GM10266 (cell line): Measurements from ENCODE around the gene GRK5.

ENCODE experiments used
- DNase-seq: peaks from one replicate; pipeline ENCODE4 v3.0.0; 2012; ENCODE audit errors: extremely low spot score
- TF ChIP-seq, protein P1 (sequence below): IDR thresholded peaks from 2 replicates; pipeline ENCODE4 v1.5.1; 2012; ENCODE audit warnings: mild to moderate bottlenecking, low read depth; ENCODE audit not compliant: control insufficient read depth, insufficient read depth; ENCODE audit errors: missing control alignments

The GRK5 gene

DNA sequence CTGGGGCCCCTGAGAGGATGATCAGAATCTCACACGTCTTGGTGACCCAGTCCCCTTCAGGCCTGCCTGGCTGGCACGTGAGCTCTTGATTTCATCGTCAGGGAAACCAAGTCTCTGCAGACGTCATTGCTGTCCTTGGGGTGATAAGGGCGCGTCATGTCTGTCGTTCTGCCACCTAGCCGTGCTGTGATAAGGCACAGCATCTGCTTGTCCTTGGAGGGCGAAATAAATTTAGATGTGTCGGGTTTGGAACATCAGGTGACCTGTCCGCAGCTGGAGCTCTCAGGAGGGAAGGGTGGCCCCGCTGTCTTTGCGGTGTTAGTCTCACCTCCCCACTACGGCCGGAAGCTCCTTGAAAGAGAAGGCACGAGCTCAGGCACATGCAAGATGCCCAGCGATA is 129.2 kb downstream of the GRK5 start:
- DNase-seq = no peak
- TF ChIP-seq, protein P1, sequence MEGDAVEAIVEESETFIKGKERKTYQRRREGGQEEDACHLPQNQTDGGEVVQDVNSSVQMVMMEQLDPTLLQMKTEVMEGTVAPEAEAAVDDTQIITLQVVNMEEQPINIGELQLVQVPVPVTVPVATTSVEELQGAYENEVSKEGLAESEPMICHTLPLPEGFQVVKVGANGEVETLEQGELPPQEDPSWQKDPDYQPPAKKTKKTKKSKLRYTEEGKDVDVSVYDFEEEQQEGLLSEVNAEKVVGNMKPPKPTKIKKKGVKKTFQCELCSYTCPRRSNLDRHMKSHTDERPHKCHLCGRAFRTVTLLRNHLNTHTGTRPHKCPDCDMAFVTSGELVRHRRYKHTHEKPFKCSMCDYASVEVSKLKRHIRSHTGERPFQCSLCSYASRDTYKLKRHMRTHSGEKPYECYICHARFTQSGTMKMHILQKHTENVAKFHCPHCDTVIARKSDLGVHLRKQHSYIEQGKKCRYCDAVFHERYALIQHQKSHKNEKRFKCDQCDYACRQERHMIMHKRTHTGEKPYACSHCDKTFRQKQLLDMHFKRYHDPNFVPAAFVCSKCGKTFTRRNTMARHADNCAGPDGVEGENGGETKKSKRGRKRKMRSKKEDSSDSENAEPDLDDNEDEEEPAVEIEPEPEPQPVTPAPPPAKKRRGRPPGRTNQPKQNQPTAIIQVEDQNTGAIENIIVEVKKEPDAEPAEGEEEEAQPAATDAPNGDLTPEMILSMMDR = no peak

DNA sequence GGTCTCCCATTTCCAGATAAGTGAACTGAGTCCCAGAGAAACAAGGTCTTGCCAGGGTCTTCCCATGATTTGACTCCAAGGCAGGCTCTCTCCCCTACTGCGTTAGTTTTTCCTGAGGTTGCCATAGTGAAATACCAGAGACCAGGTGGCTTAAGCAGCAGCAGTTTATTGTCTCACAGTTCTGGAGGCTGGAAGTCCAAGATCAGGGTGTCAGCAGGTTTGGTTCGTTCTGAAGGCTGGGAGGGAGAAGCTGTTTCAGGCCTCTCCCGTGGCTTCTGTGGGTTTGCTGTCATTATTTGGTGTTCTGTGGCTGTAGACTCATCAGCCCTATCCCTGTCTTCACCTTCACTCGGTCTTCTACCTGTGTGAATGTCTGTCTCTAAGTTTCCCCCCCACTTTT is 129.9 kb downstream of the GRK5 start:
- TF ChIP-seq, protein P1 = no peak
- no peak for DNase-seq

DNA sequence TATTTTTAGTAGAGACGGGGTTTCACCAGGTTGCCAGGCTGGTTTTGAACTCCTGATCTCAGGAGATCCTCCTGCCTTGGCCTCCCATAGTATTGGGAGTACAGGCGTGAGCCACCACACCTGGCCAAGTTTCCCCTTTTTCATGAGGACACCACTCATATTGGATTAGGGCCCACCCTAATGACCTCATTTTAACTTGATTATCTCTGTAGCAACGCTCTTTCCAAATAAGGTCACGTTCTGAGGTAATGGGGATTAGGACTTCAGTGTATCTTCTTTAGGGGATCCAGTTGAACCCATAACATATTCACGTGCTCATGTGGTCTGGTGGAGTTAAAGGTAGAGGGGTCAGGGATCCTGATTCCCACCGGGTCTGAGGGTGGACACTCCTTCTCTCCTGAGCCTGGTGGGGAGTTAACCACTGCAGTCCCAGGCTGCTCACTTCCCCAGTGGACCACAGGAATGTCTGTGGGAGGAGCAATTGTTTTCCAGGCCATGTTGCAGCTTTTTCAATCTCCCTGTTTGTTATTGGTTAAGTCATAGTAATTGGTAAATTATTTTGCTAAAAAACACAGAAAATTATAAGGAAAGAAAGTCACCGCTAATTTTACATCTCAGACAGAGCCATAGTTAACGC is 130.5 kb downstream of the GRK5 start:
- no peak for DNase-seq
- TF ChIP-seq, protein P1 = no peak

DNA sequence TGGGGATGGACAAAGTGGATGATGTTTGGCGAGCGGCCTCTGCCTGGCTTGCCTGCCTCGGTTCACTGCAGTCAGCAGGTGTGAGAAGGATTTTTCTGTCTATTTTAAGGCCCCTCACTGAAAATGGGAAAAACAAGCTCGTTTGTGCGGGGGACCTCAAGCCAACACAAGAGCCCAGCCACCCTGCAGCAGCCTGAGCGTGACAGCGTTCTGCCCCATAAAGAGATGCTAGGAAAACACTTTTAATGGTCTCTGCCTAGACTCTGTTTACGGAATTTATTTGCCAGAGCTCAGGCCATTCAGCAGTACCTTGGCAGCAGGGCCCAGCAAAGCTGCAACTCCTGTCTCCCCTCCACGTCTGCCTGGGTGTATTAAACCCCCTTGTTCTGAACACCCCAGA is 131.7 kb downstream of the GRK5 start:
- DNase-seq = no peak
- TF ChIP-seq, protein P1 = no peak

DNA sequence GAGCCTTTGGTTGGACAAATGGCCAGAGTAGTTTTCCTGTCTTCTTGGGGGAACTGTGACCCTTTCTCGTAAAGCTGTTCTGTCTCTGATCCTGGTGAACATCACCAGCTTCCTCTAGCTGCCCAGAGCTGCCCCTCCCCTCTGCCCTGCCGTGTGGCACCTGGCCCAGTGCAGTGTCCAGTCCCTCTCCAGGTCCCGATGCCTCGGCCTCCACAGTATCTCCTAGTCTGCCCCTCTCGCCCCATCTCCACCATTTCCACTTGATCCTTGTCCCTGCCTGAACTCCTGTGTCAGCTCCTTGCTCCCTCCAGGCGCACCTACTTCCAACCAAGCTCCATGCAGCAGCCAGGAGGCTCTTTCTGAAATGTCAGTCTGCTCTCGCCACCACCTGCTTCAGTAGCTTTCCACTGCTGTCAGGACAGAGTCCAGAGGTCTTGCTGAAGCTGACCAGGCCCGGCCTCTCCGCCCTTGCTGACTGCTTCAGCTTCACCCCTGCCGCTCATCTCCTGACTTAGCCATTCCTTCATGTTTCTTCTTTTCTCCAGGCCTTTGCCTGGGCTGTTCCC is 133.6 kb downstream of the GRK5 start:
- no peak for DNase-seq
- TF ChIP-seq, protein P1 = no peak

DNA sequence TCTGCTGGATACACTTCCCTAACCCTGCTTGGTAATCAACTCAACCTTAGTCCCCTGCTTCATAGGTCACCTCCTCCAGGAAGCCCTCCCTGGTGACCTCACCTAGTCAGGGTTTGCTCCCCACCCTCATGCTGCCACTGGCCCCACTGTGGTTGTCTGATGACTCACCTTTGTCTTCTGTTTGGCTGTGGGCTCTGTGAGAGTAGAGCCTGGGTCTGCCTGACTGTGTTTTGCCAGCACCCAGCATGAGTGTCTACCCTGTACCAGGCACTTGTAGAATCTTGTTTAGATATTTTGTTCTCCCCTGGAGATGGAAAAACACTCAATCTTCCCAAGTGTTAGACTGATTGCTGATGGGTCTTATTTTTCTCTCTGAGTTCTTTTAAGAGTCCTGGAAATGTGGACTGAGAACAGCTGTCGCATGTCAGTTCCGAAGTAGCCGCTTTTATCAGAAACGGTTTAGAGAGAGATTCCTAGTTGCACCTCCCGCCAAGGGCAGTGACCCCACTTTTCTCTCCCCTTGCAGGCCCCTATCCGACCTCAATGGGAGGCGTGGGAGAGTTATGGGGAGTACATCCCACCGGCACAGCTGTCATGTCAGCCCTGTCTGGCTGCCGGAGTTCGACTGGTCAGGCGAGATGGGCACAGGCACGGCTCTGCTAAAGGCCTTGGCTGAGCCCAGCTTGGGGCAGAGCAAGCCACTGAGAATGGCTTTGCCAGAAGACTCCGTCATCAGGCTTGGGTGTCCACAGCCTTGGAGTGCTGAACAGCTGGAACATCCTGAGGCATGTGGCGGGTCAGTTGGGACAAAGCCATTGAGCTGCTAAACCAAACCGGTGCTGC is 134.3 kb downstream of the GRK5 start:
- TF ChIP-seq, protein P1 = no peak
- peak; percentile 36 for DNase-seq

DNA sequence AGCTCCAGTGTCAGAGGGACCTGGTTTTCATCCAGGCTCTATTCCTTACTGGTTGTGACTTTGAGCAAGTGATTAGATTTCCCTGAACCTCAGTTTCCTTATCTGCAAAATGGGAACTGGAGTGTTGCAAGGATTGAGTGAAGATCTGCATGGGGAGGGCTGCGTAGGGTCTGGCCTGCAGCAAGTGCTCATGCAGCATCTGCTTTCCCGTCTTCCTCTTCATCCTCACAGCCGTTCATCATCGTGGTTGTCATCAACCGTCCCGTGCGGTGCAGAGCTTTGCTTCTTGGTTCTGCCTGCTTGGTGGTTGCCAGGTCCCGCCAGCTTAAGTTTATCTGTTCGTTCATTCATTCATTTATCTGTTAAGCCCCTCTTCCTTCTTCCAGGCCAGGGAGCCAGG is 135.0 kb downstream of the GRK5 start:
- DNase-seq = no peak
- TF ChIP-seq, protein P1 = no peak
